NCI-H1930 (cell line): Measurements from ENCODE around the gene CACNA1D.

Experiments
- DNase-seq, 2 experiments: peaks; one replicate each; lab custom pipeline; 2025; lab: John Stamatoyannopoulos, UW

The CACNA1D gene

GRCh38 chr3:53495520-53496391, 1.3 kb downstream of the CACNA1D start:
- DNase-seq = no peak

- DNase-seq = no peak
These were observed 1.9 kb downstream of the CACNA1D start for GRCh38 chr3:53496392-53496670.

GRCh38 chr3:53496984-53497383, 2.6 kb downstream of the CACNA1D start:
- no peak for DNase-seq

- no peak for DNase-seq
These were observed 4.6 kb downstream of the CACNA1D start for GRCh38 chr3:53498806-53499641.

GRCh38 chr3:53500165-53500777, 5.9 kb downstream of the CACNA1D start:
- no peak for DNase-seq

GRCh38 chr3:53501178-53501577, 6.8 kb downstream of the CACNA1D start:
- no peak for DNase-seq

- DNase-seq = no peak
These were observed 8.3 kb downstream of the CACNA1D start for GRCh38 chr3:53502737-53503136.

GRCh38 chr3:53503195-53503594, 8.8 kb downstream of the CACNA1D start:
- no peak for DNase-seq

- DNase-seq = no peak
These were observed 11.8 kb downstream of the CACNA1D start for GRCh38 chr3:53506110-53506762.

- no peak for DNase-seq
These were observed 12.3 kb downstream of the CACNA1D start for GRCh38 chr3:53506763-53507145.

GRCh38 chr3:53509494-53509893, 15.1 kb downstream of the CACNA1D start:
- DNase-seq = no peak

GRCh38 chr3:53510508-53510907, 16.1 kb downstream of the CACNA1D start:
- DNase-seq = no peak

- no peak for DNase-seq
These were observed 16.8 kb downstream of the CACNA1D start for GRCh38 chr3:53511246-53511645.

GRCh38 chr3:53513556-53514190, 19.3 kb downstream of the CACNA1D start:
- DNase-seq = no peak

- DNase-seq = no peak
These were observed 21.9 kb downstream of the CACNA1D start for GRCh38 chr3:53516339-53516738.

- no peak for DNase-seq
These were observed 24.1 kb downstream of the CACNA1D start for GRCh38 chr3:53518495-53518981.

GRCh38 chr3:53519065-53519709, 24.8 kb downstream of the CACNA1D start:
- DNase-seq = no peak

- DNase-seq = no peak
These were observed 28.9 kb downstream of the CACNA1D start for GRCh38 chr3:53523346-53523745.

GRCh38 chr3:53524566-53524965, 30.2 kb downstream of the CACNA1D start:
- no peak for DNase-seq

GRCh38 chr3:53525765-53526703, 31.6 kb downstream of the CACNA1D start:
- no peak for DNase-seq
